ENCODE data around the gene FAM120B.

DNA sequence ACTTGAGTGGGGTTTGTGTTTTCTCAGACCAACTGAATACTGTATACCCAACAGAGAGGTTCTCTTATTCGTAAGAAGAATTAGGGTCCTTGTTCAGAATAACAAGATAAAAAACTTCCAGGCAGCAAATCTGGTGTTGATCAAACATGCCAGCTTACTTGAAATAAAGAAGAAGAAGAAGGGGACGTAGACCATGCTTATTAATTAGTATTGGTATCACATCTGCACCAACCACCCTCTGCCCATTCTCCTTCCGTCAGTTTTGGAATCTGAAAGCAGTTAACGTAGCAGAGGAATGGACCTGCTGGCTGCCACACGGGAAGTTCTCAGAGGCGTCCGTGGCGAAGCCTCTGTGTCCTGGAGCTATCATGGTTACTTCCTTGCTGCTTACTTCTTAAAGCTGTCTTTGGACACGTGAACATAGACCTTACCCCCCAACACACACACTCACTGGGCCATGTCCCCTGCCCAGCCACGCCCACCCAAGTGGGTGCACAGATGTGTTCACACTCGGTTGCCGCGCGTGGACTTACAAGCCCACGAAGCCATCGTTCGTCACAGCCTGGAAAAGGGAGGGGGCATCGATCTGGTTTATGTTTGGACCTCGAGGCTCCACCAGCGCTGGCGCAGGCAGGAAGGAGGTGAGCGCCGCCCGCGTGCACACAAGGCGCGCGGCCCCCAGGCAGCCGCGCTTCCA is 11.6 kb upstream of the FAM120B start:
- TF ChIP-seq, protein P1, sequence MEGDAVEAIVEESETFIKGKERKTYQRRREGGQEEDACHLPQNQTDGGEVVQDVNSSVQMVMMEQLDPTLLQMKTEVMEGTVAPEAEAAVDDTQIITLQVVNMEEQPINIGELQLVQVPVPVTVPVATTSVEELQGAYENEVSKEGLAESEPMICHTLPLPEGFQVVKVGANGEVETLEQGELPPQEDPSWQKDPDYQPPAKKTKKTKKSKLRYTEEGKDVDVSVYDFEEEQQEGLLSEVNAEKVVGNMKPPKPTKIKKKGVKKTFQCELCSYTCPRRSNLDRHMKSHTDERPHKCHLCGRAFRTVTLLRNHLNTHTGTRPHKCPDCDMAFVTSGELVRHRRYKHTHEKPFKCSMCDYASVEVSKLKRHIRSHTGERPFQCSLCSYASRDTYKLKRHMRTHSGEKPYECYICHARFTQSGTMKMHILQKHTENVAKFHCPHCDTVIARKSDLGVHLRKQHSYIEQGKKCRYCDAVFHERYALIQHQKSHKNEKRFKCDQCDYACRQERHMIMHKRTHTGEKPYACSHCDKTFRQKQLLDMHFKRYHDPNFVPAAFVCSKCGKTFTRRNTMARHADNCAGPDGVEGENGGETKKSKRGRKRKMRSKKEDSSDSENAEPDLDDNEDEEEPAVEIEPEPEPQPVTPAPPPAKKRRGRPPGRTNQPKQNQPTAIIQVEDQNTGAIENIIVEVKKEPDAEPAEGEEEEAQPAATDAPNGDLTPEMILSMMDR (IDR thresholded peaks at IDR 0.05; ENCODE audit: borderline replicate concordance, extremely low read depth, low read length, poor library complexity, severe bottlenecking), result no peak
- no peak for TF ChIP-seq EZH2 (IDR thresholded peaks at IDR 0.05; ENCODE audit: borderline replicate concordance, low read depth, low read length, severe bottlenecking)
